GM18499 (cell line): ENCODE results near the gene MTMR2.

Source experiments
- ATAC-seq: cut with Tn5 transposase; IDR thresholded peaks from one replicate; pipeline ENCODE4 v1.9.1; 2021; ENCODE audit warnings: moderate number of reproducible peaks; ENCODE audit not compliant: insufficient read depth, unreplicated experiment

The MTMR2 gene

GRCh38 chr11:95790123-95790932 lies 133.6 kb downstream of the MTMR2 start, which contains the start of gene CEP57:
Gene CEP57, plus strand, starts transcription at chr11:95790498. Its CDS starts 201 bp downstream, at chr11:95790699.
- ATAC-seq = peak; percentile 55

- peak; percentile 46 for ATAC-seq
Observed at GRCh38 chr11:95789506-95790122, 134.3 kb downstream of the MTMR2 start, which contains the start of gene FAM76B. Gene FAM76B, minus strand, starts transcription at chr11:95789782. Its CDS starts 304 bp downstream, at chr11:95789478.

- ATAC-seq = no peak
Observed at GRCh38 chr11:95788921-95789505, 134.9 kb downstream of the MTMR2 start.
